Activated T-helper 2 cell treated with anti-CD3 and anti-CD28 coated beads, Interferon-gamma antibody, Interleukin-2, Interleukin-4, amounts not matched to agents 10 μg/mL and 5 μg/mL and 100 μg/mL, durations not matched to agents 14 hours and 24 hours and 36 hours (primary cell): ENCODE data around the gene IRF5. TPM values are rescaled to one million over a fixed set of nuclear protein-coding genes. Genes with fewer than 3 reads are reported as not detected.

Experiments
- DNase-seq: peaks from one replicate; pipeline ENCODE4 v3.0.0; 2021; ENCODE audit warnings: low spot score
- H3K27ac Mint-ChIP-seq: one replicate; pipeline ENCODE4 v1.8.0; 2021; ENCODE audit warnings: mixed read lengths
- H3K27me3 Mint-ChIP-seq: one replicate; pipeline ENCODE4 v1.8.0; 2021; ENCODE audit warnings: low read depth, mixed read lengths
- H3K36me3 Mint-ChIP-seq: one replicate; pipeline ENCODE4 v1.8.0; 2021; ENCODE audit warnings: low read depth, mixed read lengths
- H3K4me1 Mint-ChIP-seq: one replicate; pipeline ENCODE4 v1.8.0; 2021; ENCODE audit warnings: low read depth, mixed read lengths
- H3K4me3 Mint-ChIP-seq: one replicate; pipeline ENCODE4 v1.8.0; 2021; ENCODE audit warnings: low read depth, mild to moderate bottlenecking, moderate library complexity, mixed read lengths
- H3K9me3 Mint-ChIP-seq: one replicate; pipeline ENCODE4 v1.8.0; 2021; ENCODE audit warnings: mixed read lengths
- intact Hi-C: fragments of 100-400 bp; cut with micrococcal nuclease; formaldehyde crosslinking; loops from one replicate; pipeline ENCODE4 v1.15.1; 2023
- total RNA-seq: library from RNA; stranded (reverse); gene quantifications from 2 replicates; pipeline ENCODE4 v1.2.3, GENCODE V29; 2022

Gene IRF5
- total RNA-seq, 1 donor from 2014 or later = 25.0 TPM

- H3K4me1 Mint-ChIP-seq = peaks cover 20% of the 10 kb centered on the region
- H3K27me3 Mint-ChIP-seq = peaks cover 17% of the 10 kb centered on the region
- no peak for DNase-seq
- no peak overlapping the region for H3K27ac Mint-ChIP-seq
- peaks cover 3% of the 10 kb centered on the region for H3K36me3 Mint-ChIP-seq
- H3K4me3 Mint-ChIP-seq = no peak overlapping the region
- intact Hi-C loops = no loop called here
- H3K9me3 Mint-ChIP-seq = no peaks in the 10 kb centered on the region
Measured at GRCh38 chr7:128932862-128933179, 4.9 kb upstream of the IRF5 start.

- Mint-ChIP-seq H3K4me1 (peaks cover 20% of the 10 kb centered on the region), H3K9me3 (no peaks in the 10 kb centered on the region), H3K27ac (peak overlapping the region; percentile 90), H3K4me3 (peak overlapping the region; percentile 68), H3K27me3 (peaks cover 17% of the 10 kb centered on the region), H3K36me3 (peaks cover 3% of the 10 kb centered on the region)
- peak; percentile 45 for DNase-seq
- intact Hi-C loops = no loop called here
Measured at GRCh38 chr7:128933180-128933891, 4.4 kb upstream of the IRF5 start.

DNA sequence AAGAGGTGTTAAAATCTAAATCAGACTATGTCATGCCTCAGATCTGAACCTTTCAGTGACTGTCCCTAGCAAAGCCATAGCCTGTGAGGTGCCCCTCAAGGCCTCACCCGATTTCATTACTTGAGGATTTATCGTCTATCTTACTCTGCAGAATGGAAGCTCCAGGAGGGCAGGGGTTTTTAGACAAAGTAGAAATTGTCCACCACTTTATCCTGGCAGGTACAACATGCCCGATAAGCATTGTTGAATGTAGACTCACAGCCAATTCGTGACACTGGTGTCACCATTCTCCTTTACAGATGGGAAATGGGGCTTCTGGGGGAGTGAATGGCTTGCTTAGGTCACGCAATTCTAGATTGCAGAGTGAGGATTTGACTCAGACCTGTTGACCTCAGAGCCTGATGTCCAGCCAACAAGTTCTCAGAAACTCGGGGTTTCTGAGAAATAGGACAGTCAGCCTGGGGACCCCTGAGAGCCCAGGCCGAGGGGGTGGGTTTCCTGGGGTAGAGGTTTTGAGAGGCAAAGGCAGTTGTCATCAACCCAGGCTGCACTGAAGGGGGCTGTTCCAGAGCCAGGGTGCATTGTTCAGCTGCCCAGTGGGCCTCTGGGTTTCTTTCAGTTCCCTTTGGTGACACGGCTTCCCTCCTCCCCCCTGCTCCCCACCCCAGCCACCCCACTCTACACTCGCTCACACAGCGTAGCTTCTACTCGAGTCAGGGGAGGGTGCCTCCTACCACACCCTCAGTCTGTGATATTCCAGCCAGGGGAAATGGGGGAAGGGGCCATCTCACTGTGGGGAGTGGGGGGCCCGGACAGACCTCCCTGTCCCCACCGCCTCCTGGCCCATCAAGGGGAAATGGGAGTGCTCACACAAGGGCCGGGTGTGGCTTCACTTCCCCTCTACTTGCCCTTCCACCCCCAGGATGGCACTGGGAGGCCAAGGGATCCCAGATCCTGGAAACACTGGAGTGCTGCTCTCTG lies 3.1 kb upstream of the IRF5 start:
- Mint-ChIP-seq H3K27me3 (peaks cover 21% of the 10 kb centered on the region), H3K27ac (no peak overlapping the region), H3K4me3 (no peak overlapping the region), H3K4me1 (peaks cover 24% of the 10 kb centered on the region), H3K36me3 (peaks cover 3% of the 10 kb centered on the region), H3K9me3 (no peaks in the 10 kb centered on the region)
- intact Hi-C loops = no loop called here
- DNase-seq = no peak

GRCh38 chr7:128935342-128935730 lies 2.4 kb upstream of the IRF5 start:
- H3K4me3 Mint-ChIP-seq = no peak overlapping the region
- H3K36me3 Mint-ChIP-seq = peaks cover 3% of the 10 kb centered on the region
- no peak overlapping the region for H3K27ac Mint-ChIP-seq
- peaks cover 21% of the 10 kb centered on the region for H3K27me3 Mint-ChIP-seq
- intact Hi-C loops = no loop called here
- peaks cover 31% of the 10 kb centered on the region for H3K4me1 Mint-ChIP-seq
- DNase-seq = no peak
- H3K9me3 Mint-ChIP-seq = no peaks in the 10 kb centered on the region

DNA sequence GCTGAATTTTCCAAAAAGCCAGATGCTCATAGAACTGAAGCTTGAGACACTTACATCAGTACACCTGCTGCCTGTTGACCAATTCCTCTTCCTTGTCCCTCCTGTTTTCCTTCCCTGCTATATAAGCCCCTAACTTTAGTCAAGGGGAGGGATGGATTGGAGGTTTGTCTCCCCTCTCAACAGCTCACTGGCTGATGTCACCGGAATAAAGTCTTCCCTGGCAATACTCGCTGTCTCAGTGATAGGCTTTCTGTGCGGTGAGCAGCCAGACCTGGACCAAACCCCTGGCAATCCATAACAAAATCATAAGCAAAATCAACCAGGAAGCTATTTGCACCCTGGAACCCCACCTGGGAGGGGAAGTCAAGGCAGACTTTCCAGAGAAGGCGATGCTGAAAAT lies 929 bp upstream of the IRF5 start:
- H3K4me1 Mint-ChIP-seq = peaks cover 43% of the 10 kb centered on the region
- H3K27ac Mint-ChIP-seq = peak overlapping the region; percentile 22
- no peaks in the 10 kb centered on the region for H3K9me3 Mint-ChIP-seq
- intact Hi-C loops = loop anchor here (2.0 kb wide), 1 partner anchor 26 kb away; no protein-coding TSS in a partner anchor
- DNase-seq = no peak
- H3K4me3 Mint-ChIP-seq = peak overlapping the region; percentile 75
- H3K36me3 Mint-ChIP-seq = peaks cover 3% of the 10 kb centered on the region
- peaks cover 21% of the 10 kb centered on the region for H3K27me3 Mint-ChIP-seq

DNA sequence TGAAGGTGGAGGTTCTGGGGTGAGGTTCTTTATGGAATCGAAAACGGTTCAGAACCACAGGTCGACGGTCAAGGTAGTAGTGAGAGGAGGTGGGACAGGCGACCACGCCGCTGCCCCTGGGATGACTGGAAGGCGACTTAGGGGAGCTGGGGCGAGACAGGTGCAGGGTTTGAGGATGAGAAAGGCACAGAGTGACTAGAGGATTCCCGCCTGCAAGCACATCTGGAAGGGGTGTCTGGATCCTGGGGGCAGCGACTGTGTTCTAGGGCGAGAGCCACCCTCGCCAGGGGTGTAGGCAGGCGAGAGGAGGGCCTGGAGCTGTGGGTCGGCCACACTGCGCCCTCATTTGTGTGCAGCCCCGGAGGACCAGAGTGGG lies 468 bp upstream of the IRF5 start:
- Mint-ChIP-seq H3K9me3 (no peaks in the 10 kb centered on the region), H3K27ac (peak overlapping the region; percentile 22), H3K4me3 (peak overlapping the region; percentile 75), H3K27me3 (peaks cover 21% of the 10 kb centered on the region), H3K36me3 (peaks cover 3% of the 10 kb centered on the region), H3K4me1 (peaks cover 43% of the 10 kb centered on the region)
- intact Hi-C loops = loop anchor here (2.0 kb wide), 1 partner anchor 26 kb away; no protein-coding TSS in a partner anchor
- no peak for DNase-seq

DNA sequence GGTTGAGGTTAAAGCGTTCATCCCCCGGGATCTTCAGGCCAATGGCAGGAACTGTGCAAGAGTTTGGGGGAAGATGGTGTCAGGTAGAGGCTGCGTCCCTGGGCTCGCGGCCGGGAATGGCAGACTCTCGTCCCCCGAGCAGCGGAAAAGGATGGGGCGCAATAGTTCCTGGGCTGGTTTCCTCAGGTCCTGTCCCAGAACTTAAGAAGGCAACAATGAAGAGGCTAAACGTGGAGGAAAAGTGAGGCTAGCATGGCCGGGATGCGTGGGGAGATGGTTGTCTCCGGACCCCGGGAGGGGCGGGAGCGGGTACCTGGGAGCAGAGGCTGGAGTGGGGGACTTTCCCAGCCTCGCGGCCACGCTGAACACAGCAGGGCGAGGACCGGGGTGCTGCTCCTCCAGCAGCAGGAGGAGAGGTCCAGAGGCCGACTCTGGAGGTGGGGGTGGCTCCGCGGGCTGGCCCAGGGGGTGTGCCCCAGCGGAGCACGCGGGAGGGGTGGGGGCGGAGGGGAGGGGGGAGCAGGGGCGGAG lies 882 bp downstream of the IRF5 start:
- intact Hi-C loops = no loop called here
- no peak for DNase-seq

GRCh38 chr7:128939075-128939860 lies 1.5 kb downstream of the IRF5 start:
- H3K9me3 Mint-ChIP-seq = no peaks in the 10 kb centered on the region
- peaks cover 33% of the 10 kb centered on the region for H3K4me1 Mint-ChIP-seq
- H3K4me3 Mint-ChIP-seq = peak overlapping the region; percentile 90
- DNase-seq = no peak
- no peak overlapping the region for H3K27ac Mint-ChIP-seq
- H3K36me3 Mint-ChIP-seq = no peaks in the 10 kb centered on the region
- intact Hi-C loops = no loop called here
- peaks cover 18% of the 10 kb centered on the region for H3K27me3 Mint-ChIP-seq

More for the DNA sequence above, 882 bp downstream of the IRF5 start:
- Mint-ChIP-seq H3K9me3 (no peaks in the 10 kb centered on the region), H3K36me3 (no peaks in the 10 kb centered on the region), H3K4me3 (peak overlapping the region; percentile 90), H3K27me3 (peaks cover 18% of the 10 kb centered on the region), H3K4me1 (peaks cover 34% of the 10 kb centered on the region), H3K27ac (peak overlapping the region; percentile 82)

GRCh38 chr7:128939861-128940410 lies 2.2 kb downstream of the IRF5 start:
- H3K27me3 Mint-ChIP-seq = peaks cover 18% of the 10 kb centered on the region

GRCh38 chr7:128940494-128941322 lies 3.0 kb downstream of the IRF5 start:
- Mint-ChIP-seq H3K4me3 (peak overlapping the region; percentile 51), H3K27ac (peak overlapping the region; percentile 47), H3K36me3 (no peaks in the 10 kb centered on the region), H3K4me1 (peaks cover 31% of the 10 kb centered on the region), H3K27me3 (peaks cover 12% of the 10 kb centered on the region), H3K9me3 (no peaks in the 10 kb centered on the region)
- intact Hi-C loops = no loop called here
- no peak for DNase-seq

More at GRCh38 chr7:128939861-128940410, 2.2 kb downstream of the IRF5 start:
- Mint-ChIP-seq H3K9me3 (no peaks in the 10 kb centered on the region), H3K4me1 (peaks cover 33% of the 10 kb centered on the region), H3K4me3 (peak overlapping the region; percentile 90), H3K36me3 (no peaks in the 10 kb centered on the region), H3K27ac (no peak overlapping the region)
- intact Hi-C loops = no loop called here
- DNase-seq = no peak

GRCh38 chr7:128941323-128941890 lies 3.7 kb downstream of the IRF5 start:
- Mint-ChIP-seq H3K36me3 (no peaks in the 10 kb centered on the region), H3K9me3 (no peaks in the 10 kb centered on the region), H3K4me1 (peaks cover 30% of the 10 kb centered on the region), H3K27me3 (peaks cover 10% of the 10 kb centered on the region), H3K27ac (no peak overlapping the region), H3K4me3 (peak overlapping the region; percentile 51)
- intact Hi-C loops = no loop called here
- DNase-seq = no peak
